Colon (tissue), 2 donors: ENCODE measurements around the gene NT5DC3.

ENCODE experiments used
- FAIRE-seq: peaks from 2 replicates; lab custom pipeline; 2012; peaks lifted over from hg19 to GRCh38; lab: Jason Lieb, UNC
- donor health status: control.
- donor health status: control.

NT5DC3 gene

DNA sequence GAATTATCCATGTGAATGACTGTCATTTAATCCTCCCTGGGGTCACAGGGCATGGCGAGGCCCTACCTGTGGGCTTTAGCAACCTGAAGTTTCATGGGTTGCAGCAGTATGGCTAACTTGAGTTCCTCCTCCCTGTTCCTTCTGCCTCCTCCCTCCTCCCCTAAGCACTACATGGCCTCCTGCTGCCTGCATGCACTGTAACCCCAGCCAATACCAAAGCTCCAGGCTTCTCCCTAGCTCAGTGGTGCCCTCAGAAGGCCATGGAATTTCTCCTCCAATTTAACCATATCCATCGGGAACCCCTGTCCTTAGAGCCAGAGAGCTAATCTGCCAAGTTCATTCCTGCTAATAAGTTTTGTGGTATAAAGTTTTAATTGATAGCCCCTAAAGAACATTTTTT lies 95.1 kb downstream of the NT5DC3 start:
- FAIRE-seq = no peak

DNA sequence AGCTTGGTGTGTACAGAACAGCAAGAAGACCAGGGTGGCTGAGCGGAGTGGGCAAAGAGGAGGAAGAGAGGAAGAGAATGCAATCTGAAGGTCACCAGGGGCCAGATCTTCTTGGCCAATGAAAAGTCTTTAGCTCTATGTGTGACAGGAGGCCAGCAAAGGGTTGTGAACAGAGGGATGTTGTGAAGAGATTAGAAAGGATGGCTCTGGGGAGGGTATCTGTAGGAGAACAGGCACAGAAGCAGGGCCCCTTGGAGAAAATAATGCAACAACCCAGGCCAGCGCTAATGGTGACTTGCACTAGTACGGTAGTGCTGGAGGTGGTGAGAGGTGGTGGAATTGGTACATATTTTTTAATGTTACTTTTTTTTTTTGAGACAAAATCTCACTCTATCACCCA lies 97.2 kb downstream of the NT5DC3 start:
- FAIRE-seq = no peak

DNA sequence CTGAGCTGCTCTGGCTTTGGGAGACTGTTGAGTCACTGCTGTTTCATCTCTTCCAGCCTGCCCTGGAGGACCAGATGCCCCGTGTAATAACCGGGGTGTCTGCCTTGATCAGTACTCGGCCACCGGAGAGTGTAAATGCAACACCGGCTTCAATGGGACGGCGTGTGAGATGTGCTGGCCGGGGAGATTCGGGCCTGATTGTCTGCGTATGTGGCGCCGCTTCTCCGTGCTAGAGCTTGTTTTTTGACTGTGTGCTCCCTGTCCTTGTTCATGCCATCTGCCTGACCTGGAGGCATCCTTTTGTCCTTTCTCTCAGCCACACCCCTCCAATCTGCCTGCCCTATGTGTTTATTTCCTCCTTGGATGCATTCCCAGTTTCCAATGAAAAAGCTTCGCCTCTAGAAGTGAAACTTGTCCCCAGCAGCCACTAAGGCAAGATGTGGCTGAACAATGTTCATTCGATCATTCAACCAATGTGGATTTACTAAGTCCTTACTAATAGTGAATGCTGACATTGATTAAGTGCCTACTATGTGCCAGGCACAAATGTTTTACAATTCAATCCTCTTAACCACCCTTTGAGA lies 98.6 kb downstream of the NT5DC3 start:
- FAIRE-seq = no peak

DNA sequence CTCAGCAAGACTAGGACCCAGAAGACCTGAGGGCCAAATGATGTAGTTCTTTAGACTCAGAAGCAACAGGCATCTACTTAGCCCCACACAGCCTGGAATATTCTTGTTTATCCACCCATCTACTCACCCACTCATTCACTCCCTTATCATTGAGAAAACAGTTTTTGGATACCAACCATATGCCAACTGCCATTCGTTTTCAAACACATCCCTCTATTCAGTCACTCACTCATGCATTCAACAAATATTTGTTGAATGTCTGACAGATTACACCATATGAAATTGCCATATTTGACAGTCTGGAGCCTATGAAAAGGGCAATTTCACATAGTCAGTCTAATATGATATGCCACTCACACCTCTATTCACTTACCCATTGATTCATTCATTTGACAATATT lies 103.2 kb downstream of the NT5DC3 start:
- no peak for FAIRE-seq

GRCh38 chr12:103736572-103736971 lies 104.5 kb downstream of the NT5DC3 start:
- FAIRE-seq = no peak

GRCh38 chr12:103735291-103735690 lies 105.7 kb downstream of the NT5DC3 start:
- FAIRE-seq = no peak

DNA sequence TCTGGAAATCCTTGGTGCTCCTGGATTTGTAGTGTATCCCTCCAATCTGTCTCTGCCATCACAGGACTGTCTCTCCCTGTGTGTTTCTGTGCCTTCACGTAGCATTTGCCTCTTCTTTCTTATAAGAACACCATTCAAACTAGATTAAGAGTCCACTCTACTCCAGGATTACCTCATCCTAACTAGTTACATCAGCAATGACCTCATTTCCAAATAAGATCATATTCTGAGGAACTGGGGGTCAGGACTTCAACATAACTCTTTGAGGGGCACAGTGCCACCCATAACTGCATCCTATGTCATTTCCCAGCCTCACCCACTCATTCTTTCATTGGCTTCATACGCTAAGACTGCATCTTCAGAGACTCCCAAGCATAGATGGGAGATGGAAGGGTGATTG lies 106.2 kb downstream of the NT5DC3 start:
- no peak for FAIRE-seq

GRCh38 chr12:103731539-103731938 lies 109.5 kb downstream of the NT5DC3 start:
- no peak for FAIRE-seq

DNA sequence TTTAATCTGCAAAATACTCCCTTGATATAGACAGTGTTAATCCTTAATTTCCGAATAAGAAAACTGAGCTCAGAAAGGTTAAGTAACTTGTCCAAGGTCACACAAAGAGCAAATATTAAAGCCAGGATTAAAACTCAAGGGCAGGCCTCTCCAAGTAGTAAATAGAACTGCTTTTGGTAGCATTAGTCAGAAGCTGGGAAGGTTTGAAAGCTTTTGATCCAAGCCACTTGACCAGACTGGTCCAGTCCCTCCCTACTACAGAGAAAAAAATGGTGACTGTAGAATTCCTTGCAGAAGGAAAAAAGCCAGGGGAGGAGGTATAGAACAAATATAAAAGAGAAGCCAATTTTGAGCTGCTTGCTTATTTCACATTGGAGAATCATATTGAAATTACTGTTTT lies 111.5 kb downstream of the NT5DC3 start:
- FAIRE-seq = no peak

DNA sequence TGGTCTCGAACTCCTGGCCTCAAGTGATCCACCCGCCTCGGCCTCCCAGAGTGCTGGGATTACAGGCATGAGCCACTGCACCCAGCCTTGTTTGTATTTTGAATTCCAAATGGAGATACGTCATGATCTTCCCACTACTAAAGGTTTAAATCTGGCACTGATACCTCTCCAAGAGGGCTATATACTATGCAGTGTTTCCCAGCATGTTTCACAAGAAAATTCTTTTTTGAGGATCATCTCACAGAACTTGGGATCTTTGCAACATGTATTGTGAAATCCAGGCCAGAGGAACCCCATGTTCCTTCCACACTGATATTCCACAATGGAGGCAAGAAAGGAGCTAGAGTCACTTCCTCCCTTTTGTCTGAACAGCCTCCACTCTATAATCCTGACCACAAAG lies 112.7 kb downstream of the NT5DC3 start:
- no peak for FAIRE-seq

GRCh38 chr12:103727638-103728037 lies 113.4 kb downstream of the NT5DC3 start:
- FAIRE-seq = no peak

DNA sequence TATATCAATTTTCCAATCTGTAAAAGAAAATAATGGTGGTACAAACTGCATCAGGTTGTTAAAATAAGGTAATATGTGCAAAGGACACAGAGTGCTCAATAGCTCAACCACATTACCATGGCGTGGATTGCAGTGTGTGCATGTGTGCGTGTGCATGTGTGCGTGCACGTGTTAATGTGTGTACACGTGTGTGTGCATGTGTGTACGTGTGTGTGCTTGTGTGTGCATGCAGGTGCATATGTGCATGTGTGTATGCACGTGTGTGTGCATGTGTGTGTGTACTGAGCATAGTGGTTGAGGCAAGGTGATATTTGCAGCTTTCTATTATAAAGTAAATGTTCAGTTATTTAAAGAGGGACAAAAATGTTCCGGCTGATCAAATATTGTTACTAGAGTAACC lies 115.6 kb downstream of the NT5DC3 start:
- FAIRE-seq = no peak
